Activated gamma-delta T cell treated with Interleukin-2 at 50 U/mL for 16 hours (primary cell): ENCODE results near the gene PPP1R1A.

Source experiments
- DNase-seq: peaks from one replicate; pipeline ENCODE4 v3.0.0-alpha.2; 2020

PPP1R1A gene

GRCh38 chr12:54603173-54603814 is 14.8 kb upstream of the PPP1R1A start:
- peak; percentile 63 for DNase-seq

DNA sequence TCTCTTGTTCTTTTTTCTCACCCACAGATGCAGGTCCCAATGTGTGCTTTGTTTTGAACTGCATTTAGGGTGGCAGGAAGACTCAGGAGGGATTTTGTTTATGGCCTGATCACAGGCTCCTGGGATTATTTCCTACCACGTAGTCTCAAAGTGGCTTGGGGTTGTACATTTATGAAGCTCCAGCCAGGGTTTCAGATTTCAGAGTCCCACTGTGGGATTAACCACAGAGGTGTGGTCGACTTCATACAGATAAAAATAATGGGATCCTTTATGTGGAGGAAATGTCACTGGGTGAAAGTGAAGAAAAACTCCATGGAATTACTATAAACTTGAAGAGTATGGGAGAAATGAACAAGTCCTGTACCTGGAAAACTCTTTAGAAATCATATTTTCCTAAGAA is 14.2 kb upstream of the PPP1R1A start:
- DNase-seq = no peak

GRCh38 chr12:54601841-54602240 is 13.4 kb upstream of the PPP1R1A start:
- DNase-seq = no peak

DNA sequence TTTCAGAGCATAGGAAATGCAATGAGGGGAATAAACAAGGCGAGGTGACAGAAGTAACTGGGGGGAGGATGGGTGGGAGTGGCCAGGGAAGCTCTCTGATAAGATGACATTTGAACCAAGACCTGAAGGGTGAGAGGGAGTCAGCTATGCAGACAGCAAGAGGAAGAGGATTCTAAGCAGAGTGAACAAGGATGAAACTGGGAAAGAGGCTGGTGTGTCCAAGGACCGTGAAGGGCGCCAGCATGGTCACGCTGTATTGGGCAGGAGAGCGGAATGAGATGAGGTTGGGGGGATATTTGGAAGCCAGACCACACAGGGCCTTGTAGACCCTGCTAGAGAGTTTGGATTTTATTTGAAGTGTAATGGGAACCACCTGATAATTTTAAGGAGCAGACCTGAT is 10.5 kb upstream of the PPP1R1A start:
- DNase-seq = no peak

- peak; percentile 39 for DNase-seq
Measured at GRCh38 chr12:54596526-54596946, 8.1 kb upstream of the PPP1R1A start.

GRCh38 chr12:54595471-54595870 is 7.0 kb upstream of the PPP1R1A start:
- no peak for DNase-seq

GRCh38 chr12:54593725-54594124 is 5.3 kb upstream of the PPP1R1A start:
- no peak for DNase-seq

DNA sequence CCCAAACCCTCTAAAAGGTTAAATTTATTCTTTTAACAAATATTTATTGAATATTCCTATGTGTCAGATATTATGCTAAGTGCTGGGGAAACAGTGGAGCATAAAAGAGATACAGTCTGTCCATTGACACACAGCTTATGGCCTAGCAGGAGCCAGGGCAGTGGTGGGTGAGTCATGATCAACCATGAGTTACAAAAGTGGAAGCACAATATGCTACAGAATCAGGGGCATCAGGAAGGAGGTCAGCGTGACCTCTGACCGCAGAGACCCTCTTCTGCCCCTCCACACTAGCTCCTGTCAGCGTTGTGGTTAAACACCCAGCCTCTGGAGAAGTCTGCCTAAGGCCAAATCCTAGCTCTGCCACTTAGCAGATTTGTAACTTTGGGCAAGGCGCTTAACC is 4.7 kb upstream of the PPP1R1A start:
- DNase-seq = no peak

GRCh38 chr12:54592316-54592715 is 3.9 kb upstream of the PPP1R1A start:
- no peak for DNase-seq

GRCh38 chr12:54590978-54591591 is 2.6 kb upstream of the PPP1R1A start:
- DNase-seq = no peak

- no peak for DNase-seq
Measured at GRCh38 chr12:54589964-54590363, 1.5 kb upstream of the PPP1R1A start.

DNA sequence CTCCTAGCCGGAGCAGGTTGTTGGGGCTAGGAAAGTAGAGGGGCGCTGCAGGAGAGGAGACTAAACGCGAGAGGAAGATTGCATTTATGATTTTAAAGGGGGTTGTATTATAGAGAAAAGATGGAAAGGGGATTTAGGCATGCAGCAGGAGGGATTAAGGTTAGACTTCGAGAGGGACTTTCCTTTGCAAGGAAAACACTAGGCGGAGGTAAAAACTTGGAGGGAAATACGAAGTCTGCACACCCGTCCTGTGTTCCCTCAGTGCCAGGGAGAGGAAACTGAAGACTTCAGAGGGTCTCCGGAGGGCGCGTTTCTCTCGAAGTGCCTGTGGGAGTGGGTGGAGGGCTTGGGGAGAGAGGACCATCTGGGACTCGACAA is 420 bp upstream of the PPP1R1A start:
- no peak for DNase-seq

- DNase-seq = no peak
Measured at GRCh38 chr12:54587315-54587873, 1.1 kb downstream of the PPP1R1A start.

DNA sequence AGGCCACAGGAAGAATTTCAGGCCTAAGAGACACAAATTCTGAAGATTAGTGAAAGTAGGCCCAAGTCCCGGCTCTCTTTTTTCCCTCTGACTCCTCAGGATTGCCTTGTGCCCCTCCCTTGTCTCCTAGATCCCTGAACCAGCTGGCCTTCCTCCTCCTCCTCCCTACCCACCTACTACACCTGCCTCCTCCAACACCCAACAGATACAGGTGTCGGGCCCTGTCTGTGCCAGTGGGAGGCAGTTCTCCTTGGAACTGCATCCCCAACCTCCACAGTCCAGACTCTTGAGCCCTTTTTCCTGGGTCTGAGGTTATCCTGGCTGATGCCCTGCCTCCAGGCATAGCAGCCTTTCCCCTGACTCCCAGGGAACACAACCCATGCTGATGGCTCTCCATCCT is 1.8 kb downstream of the PPP1R1A start:
- no peak for DNase-seq

- DNase-seq = no peak
Measured at GRCh38 chr12:54585243-54585642, 3.2 kb downstream of the PPP1R1A start.

DNA sequence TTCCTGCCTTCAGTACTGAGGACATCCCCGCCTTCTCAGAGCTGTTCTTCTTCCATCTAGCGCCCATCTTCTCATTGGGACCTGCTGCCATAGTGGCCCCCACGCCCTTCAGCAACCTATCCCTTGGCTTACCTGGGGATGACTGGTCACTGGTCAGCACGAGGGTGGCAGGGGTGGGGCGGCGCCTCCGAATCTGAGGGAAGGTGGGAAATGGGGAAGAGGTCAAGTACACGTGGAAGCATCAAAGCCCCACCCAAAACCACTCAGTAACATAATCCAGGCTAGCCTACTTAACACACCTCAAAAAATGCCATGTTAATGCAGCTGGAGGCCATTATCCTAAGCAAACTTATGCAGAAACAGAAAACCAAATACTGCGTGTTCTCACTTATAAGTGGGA is 4.3 kb downstream of the PPP1R1A start:
- DNase-seq = no peak

GRCh38 chr12:54583726-54584125 is 4.7 kb downstream of the PPP1R1A start:
- no peak for DNase-seq

DNA sequence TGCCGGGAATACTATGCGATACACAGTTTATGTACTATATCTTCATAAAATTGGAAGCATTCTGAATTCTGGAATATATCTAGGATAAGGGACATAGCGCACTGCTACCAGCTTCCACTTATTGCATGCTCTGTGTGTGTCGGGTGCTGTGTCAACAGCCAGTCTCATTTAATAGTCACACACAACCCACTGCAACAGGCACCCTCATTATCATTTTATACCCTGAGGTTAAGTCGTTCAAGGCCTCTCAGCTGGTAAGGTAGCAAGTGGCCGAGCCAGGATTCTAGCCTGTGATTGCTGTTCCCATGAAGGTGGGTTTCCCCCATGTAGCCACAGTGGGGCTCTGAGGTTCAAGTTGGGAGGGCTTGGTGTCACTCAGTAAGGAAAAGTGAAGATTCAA is 7.0 kb downstream of the PPP1R1A start:
- DNase-seq = no peak

DNA sequence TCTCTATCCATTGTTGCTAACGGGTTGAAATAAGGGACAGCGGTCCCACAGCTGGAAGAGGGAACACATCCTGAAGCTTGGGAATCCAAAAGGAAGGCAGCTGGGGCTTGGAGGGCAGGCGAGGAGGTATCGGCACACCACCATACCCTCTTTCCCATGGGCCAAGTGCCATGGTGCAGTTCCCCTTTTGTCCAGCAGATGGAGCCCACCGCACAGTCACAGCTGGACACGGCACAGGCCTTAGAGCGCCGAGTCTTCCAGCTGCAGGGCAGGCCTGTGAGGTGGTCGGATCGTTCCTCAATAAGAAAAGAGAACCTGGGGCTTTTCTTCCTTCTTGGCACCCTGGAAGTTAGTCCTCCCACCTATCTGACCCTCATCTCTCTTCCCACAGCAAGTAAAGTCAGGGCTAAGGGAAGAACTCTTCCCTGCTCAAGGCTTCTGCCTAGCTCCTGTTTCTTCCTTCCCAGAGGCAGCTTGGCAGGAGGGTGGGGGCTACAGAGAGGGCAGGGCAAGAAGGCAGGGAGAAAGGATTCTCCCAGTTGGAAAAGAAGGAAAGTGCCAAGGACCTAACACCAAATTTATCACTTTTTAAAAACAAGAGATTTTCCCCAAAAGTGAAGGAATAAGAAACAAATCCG is 8.6 kb downstream of the PPP1R1A start:
- DNase-seq = peak; percentile 81

- no peak for DNase-seq
Measured at GRCh38 chr12:54579258-54579657, 9.2 kb downstream of the PPP1R1A start.

DNA sequence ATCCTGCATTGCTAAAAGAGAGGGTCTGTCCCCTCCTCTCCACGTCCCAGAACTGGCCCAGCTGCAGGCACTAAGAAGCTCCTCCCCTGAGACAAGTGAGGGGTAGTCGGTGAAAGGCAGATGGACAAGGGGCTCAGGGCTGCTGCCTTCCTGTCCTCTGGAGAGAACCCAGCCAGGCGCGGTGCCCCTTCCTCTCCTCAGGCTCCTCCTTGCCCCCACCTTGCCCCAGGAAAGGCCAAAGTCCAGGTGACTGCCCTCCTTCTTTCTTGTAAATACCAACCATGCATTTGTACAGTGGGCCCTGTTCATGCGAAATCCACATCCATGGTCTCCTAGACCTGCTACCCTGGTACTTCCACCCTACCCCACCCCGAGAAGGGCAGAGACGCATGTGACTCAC is 9.7 kb downstream of the PPP1R1A start:
- no peak for DNase-seq

DNA sequence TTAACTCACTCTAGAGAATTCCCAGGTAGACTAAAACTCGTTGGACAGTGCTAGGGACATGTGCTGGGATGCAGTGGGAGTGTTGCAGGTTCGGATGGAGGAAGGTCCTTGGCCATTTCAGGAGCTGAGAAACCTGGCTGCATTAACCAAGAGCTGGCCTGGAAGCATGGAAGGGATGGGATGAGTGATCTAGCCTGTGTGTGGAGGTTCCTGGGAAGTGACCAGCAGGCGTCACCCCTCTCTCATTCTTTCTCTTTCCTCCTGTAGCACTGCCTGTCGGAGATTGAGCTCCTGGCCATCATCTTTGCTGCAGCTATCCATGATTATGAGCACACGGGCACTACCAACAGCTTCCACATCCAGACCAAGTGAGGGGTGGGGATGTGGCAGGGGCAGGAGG is 15.6 kb downstream of the PPP1R1A start:
- no peak for DNase-seq

DNA sequence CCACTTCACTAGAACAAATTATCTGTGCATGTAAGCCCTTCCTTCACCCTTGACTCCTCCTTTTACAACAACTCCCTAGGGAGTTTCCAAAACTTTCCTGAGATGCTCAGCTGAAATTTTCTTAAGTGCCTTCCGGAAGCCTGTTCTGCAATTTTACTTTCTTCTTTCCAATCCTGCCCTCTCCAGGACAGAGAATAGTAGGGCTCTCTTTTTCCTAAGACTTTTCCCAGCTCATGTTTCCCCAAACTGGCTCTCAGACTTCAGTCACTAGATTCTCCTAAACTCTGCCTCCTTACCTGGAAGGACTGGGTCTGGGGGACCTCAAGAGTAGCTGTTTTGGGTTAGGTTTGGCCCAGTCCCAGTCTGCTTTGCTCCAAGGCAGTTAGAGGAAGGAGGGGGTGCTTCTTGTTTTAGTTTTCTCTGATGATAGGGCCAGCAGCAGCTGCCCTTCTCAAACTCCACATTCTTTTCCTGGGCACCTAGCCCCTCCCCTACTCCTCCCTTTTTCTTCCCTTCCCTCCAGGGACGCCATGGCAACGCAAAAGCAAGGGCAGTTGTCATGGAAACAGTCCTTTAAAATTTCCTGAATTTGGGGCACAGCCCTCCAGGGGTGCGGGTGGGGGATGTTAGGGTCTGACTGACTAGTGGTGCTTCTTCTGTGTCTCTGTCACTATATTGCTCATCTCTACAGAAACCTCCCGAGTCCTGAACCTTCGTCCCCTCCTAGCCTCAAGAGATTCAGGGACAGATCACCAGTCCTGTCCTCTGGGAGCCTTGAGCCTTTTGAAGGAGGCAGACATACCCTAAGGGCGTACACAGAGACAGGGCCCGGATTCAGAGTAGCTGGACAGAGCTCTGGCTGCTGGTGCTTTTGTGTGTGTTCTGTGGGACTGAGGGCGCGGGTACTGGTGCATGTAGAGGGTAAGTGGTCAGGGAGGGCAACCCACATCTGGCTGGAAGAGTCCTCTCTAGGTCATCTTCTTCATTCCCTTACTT is 17.0 kb downstream of the PPP1R1A start:
- no peak for DNase-seq
